Measurements from ENCODE around the gene ABCC2. TPM values are rescaled to one million over a fixed set of nuclear protein-coding genes. Genes with fewer than 3 reads are reported as not detected.

ABCC2 gene
- total and polyA plus RNA-seq, 2 of the 4 experiments (the other 2 are of a cell fraction): 0.21 to 0.36 TPM

- Histone ChIP-seq H3K36me3 (ENCODE audit: control insufficient read depth, insufficient read depth, low read length) (no peaks in the 10 kb centered on the region), H2AFZ (replicated peaks; ENCODE audit: low read length, poor library complexity) (peak overlapping the region; percentile 88), H3K4ac (ENCODE audit: low read depth, low read length) (peak overlapping the region; percentile 19; the same call in 1 of the 2 replicates), H3K18ac (ENCODE audit: low read depth, low read length) (no peak overlapping the region), H3K23ac (ENCODE audit: low read depth, low read length) (no peak overlapping the region), H4K91ac (ENCODE audit: insufficient read depth, low read depth, low read length) (no peak overlapping the region), H3K9ac (ENCODE audit: low read depth, low read length) (no peak overlapping the region), H4K20me1 (ENCODE audit: insufficient read depth, low read length) (no peaks in the 10 kb centered on the region), H2BK5ac (ENCODE audit: low read depth, low read length, poor library complexity, severe bottlenecking) (no peak overlapping the region), H3K4me2 (ENCODE audit: low read depth, low read length) (peak overlapping the region; percentile 11; the same call in 1 of the 2 replicates), H3K4me1 (ENCODE audit: control insufficient read depth, insufficient read depth, low read length) (no peaks in the 10 kb centered on the region), H2AK9ac (replicated peaks; ENCODE audit: low read depth, low read length, poor library complexity) (no peak overlapping the region), H2BK15ac (ENCODE audit: low read depth, low read length) (no peak overlapping the region; the same call in 2 of the 3 replicates), H3K27ac (ENCODE audit: insufficient read depth, low read length) (no peak overlapping the region), H3K14ac (replicated peaks; ENCODE audit: low read depth, low read length) (no peak overlapping the region), H3K56ac (ENCODE audit: extremely low read depth, insufficient read depth, low read length) (no peak overlapping the region), H2BK120ac (ENCODE audit: low read depth, low read length) (peak overlapping the region; percentile 32; the same call in 1 of the 2 replicates), H2AK5ac (ENCODE audit: low read depth, low read length) (no peak overlapping the region), H4K5ac (ENCODE audit: low read depth, low read length) (no peak overlapping the region), H3K27me3 (ENCODE audit: control insufficient read depth, insufficient read depth, low read length) (no peaks in the 10 kb centered on the region), H3K79me1 (ENCODE audit: low read depth in 1 of 2, low read length in 2 of 2) (no peaks in the 10 kb centered on the region), H3K4me3 (ENCODE audit: insufficient read depth, low read depth, low read length) (no peak overlapping the region), H3K9me3 (ENCODE audit: control insufficient read depth, insufficient read depth, low read length) (no peaks in the 10 kb centered on the region), H4K8ac (ENCODE audit: low read depth in 2 of 2, low read length in 2 of 2) (peak overlapping the region in 1 of 2 experiments; percentile 82; a peak in 2 of 4 replicates), H3K9me1 (ENCODE audit: insufficient read depth, low read length) (peaks cover 4% of the 10 kb centered on the region; the same call in 1 of the 2 replicates), H2BK20ac (ENCODE audit: low read depth, low read length) (peak overlapping the region; percentile 45)
- POLR2A ChIA-PET (ENCODE audit: unreplicated experiment): interaction anchor here (0.6 kb wide), 1 partner anchor 114 kb away, joined by 3 read pairs; the partner anchor contains the start of gene CUTC
- BruUV-seq (replicated peaks): no TSS peak
- intact Hi-C loops (cut with micrococcal nuclease) (loop anchor here (1.0 to 10.0 kb wide), 4 partner anchors 114 to 211 kb away; partner anchors contain the start of genes COX15, CUTC and DNMBP), dilution Hi-C loops (cut with HindIII; ENCODE audit: low sequenced_read_pairs, unreplicated experiment) (no loop called here), in situ Hi-C loops (cut with MboI; ENCODE audit: low sequenced_read_pairs) (loop anchor here (5.0 to 10.0 kb wide), 2 partner anchors 201 to 339 kb away; partner anchors contain the start of gene ERLIN1)
- WGBS, 2 experiments (ENCODE audit: extremely low coverage in 2 of 2, insufficient read length in 1 of 2): 8% methylated on average over 5 of the region's 18 CpGs; no CpG with 5 or more reads in 1 of the 2 experiments
- DNase-seq (peak; percentile 94), ATAC-seq (ENCODE audit: low read depth) (peak; percentile 94)
- CTCF ChIA-PET: interaction anchor here (0.5 to 2.2 kb wide), 24 partner anchors 8 to 1946 kb away, joined by 3 to 31 read pairs (median 4); partner anchors contain the start of gene DNMBP
- TF ChIP-seq SMC3 (IDR thresholded peaks at IDR 0.05; ENCODE audit: low read depth, low read length) (peak; percentile 91), FOS (IDR thresholded peaks at IDR 0.05; ENCODE audit: low read depth, low read length) (no peak), MXI1 (IDR thresholded peaks at IDR 0.05; ENCODE audit: borderline replicate concordance, low read depth, low read length) (no peak), ELK1 (IDR thresholded peaks at IDR 0.05; ENCODE audit: borderline replicate concordance, low read depth, low read length) (no peak), MAFK (IDR thresholded peaks at IDR 0.05; ENCODE audit: low read depth, low read length) (0 out of 2 replicates have a peak, but pooled peaks have one; percentile 19), CEBPB (IDR thresholded peaks at IDR 0.05; ENCODE audit: low read depth, low read length) (peak; percentile 88), POLR2A (IDR thresholded peaks at IDR 0.05; ENCODE audit: low read depth, low read length) (no peak), MAZ (IDR thresholded peaks at IDR 0.05; ENCODE audit: borderline replicate concordance, low read depth, low read length) (no peak), CTCF (conservative IDR thresholded peaks at IDR 0.05; ENCODE audit: low read depth, low read length) (peak; percentile 96), CHD1 (IDR thresholded peaks at IDR 0.05; ENCODE audit: low read depth, low read length) (no peak), RAD21 (IDR thresholded peaks at IDR 0.05; ENCODE audit: low read length) (peak; percentile 93), RCOR1 (IDR thresholded peaks at IDR 0.05; ENCODE audit: insufficient replicate concordance, low read length) (no peak), BHLHE40 (IDR thresholded peaks at IDR 0.05; ENCODE audit: low read depth, low read length) (no peak)
Measured at GRCh38 chr10:99845837-99846382, 63.5 kb downstream of the ABCC2 start.

All from IMR-90 (cell line).